Smooth muscle cell (in vitro differentiated cells): ENCODE measurements around the gene KRTAP4-2. TPM values are rescaled to one million over a fixed set of nuclear protein-coding genes. Genes with fewer than 3 reads are reported as not detected.

Source experiments
- DNase-seq: peaks from one replicate; lab custom pipeline; 2025; ENCODE audit not compliant: unreplicated experiment; lab: John Stamatoyannopoulos, UW
- H2AFZ ChIP-seq: fragments of 200-600 bp; sonication (generic); 2 replicates; pipeline ENCODE4 v1.6.0; 2016; ENCODE audit warnings: antibody characterized with exemption, low read depth, mild to moderate bottlenecking
- H3F3A ChIP-seq: fragments of 200-600 bp; sonication (generic); 2 replicates; pipeline ENCODE4 v1.6.0; 2017; ENCODE audit warnings: antibody characterized with exemption, low read depth
- H3K27ac ChIP-seq: fragments of 200-600 bp; sonication (generic); 2 replicates; pipeline ENCODE4 v1.5.1; 2016; ENCODE audit warnings: low read depth, mild to moderate bottlenecking
- H3K27me3 ChIP-seq: fragments of 200-600 bp; sonication (generic); 2 replicates; pipeline ENCODE4 v1.6.1; 2016; ENCODE audit warnings: low read depth, mild to moderate bottlenecking
- H3K36me3 ChIP-seq: fragments of 200-600 bp; sonication (generic); 2 replicates; pipeline ENCODE4 v1.5.1; 2016; ENCODE audit warnings: low read depth
- H3K4me1 ChIP-seq: fragments of 200-600 bp; sonication (generic); 2 replicates; pipeline ENCODE4 v1.5.1; 2016; ENCODE audit warnings: low read depth
- H3K4me2 ChIP-seq: fragments of 200-600 bp; sonication (generic); 2 replicates; pipeline ENCODE4 v1.6.0; 2016; ENCODE audit warnings: mild to moderate bottlenecking
- H3K4me3 ChIP-seq: fragments of 200-600 bp; sonication (generic); 2 replicates; pipeline ENCODE4 v1.5.1; 2016; ENCODE audit warnings: mild to moderate bottlenecking
- H3K79me2 ChIP-seq: fragments of 200-600 bp; sonication (generic); 2 replicates; pipeline ENCODE4 v1.6.0; 2016; ENCODE audit warnings: low read depth, mild to moderate bottlenecking
- H3K9ac ChIP-seq: fragments of 200-600 bp; sonication (generic); 2 replicates; pipeline ENCODE4 v1.6.0; 2016; ENCODE audit warnings: low read depth
- H3K9me3 ChIP-seq: fragments of 200-600 bp; sonication (generic); replicated peaks from 2 replicates; pipeline ENCODE4 v1.5.1; 2016; ENCODE audit warnings: low read depth
- H4K20me1 ChIP-seq: fragments of 200-600 bp; sonication (generic); 2 replicates; pipeline ENCODE4 v1.6.0; 2016; ENCODE audit warnings: low read depth
- CTCF ChIP-seq: fragments of 200-600 bp; sonication (generic); IDR thresholded peaks from 2 replicates; pipeline ENCODE4 v1.5.1; 2017; ENCODE audit warnings: borderline replicate concordance, mild to moderate bottlenecking, antibody characterized with exemption; ENCODE audit not compliant: insufficient read depth, poor library complexity, severe bottlenecking
- WGBS: methylation state at CpG from one replicate; pipeline ENCODE4 v1.1.7; 2016; ENCODE audit warnings: low lambda C conversion rate; 5-methylcytosine and 5-hydroxymethylcytosine counted together
- polyA plus RNA-seq: library from polyadenylated mRNA; unstranded; fragments of >200 nt; fragmentation: Nextera tagmentation; extraction: Ambion mirVana; gene quantifications from 2 replicates; pipeline ENCODE4 v1.2.1, GENCODE V29; 2016
- total RNA-seq: library from RNA; depleted of rRNA; stranded (reverse); fragments of >200 nt; gene quantifications from 2 replicates; pipeline ENCODE4 v1.2.3, GENCODE V29; 2014

KRTAP4-2 gene
- total and polyA plus RNA-seq, 2 experiments from 2014 or later: not detected

GRCh38 chr17:41171886-41172285 lies 6.1 kb downstream of the KRTAP4-2 start:
- no peaks in the 10 kb centered on the region for H3F3A ChIP-seq
- H4K20me1 ChIP-seq: no peaks in the 10 kb centered on the region
- peaks cover 10% of the 10 kb centered on the region for H3K27me3 ChIP-seq
- no peak for TF ChIP-seq CTCF
- H3K36me3 ChIP-seq: no peaks in the 10 kb centered on the region
- no peak overlapping the region for H3K9ac ChIP-seq
- DNase-seq: no peak
- 93% methylated on average over 2 of the region's 2 CpGs for WGBS
- no peak overlapping the region for H3K4me3 ChIP-seq
- H3K4me2 ChIP-seq: no peak overlapping the region
- no peaks in the 10 kb centered on the region for H3K4me1 ChIP-seq
- H2AFZ ChIP-seq: no peak overlapping the region
- H3K9me3 ChIP-seq: no peaks in the 10 kb centered on the region
- no peak overlapping the region for H3K27ac ChIP-seq
- H3K79me2 ChIP-seq: no peaks in the 10 kb centered on the region

GRCh38 chr17:41168121-41168520 lies 9.9 kb downstream of the KRTAP4-2 start, which contains the start of gene KRTAP4-3:
Gene KRTAP4-3, minus strand, starts transcription at chr17:41168221. Its CDS starts 49 bp downstream, at chr17:41168172.
- Histone ChIP-seq H3F3A (no peaks in the 10 kb centered on the region), H3K4me3 (no peak within 1 kb of the TSS), H3K4me1 (no peaks in the 10 kb centered on the region), H3K27ac (no peak within 1 kb of the TSS), H3K36me3 (no peaks in the 10 kb centered on the region), H3K9me3 (no peaks in the 10 kb centered on the region), H3K4me2 (no peak within 1 kb of the TSS), H2AFZ (no peak within 1 kb of the TSS), H3K27me3 (peaks cover 10% of the 10 kb centered on the region), H3K79me2 (no peaks in the 10 kb centered on the region), H4K20me1 (no peaks in the 10 kb centered on the region), H3K9ac (no peak within 1 kb of the TSS)
- 72% methylated on average over 1 of the region's 1 CpG for WGBS
- TF ChIP-seq CTCF: no peak
- DNase-seq: no peak

GRCh38 chr17:41167561-41167960 lies 10.5 kb downstream of the KRTAP4-2 start:
- TF ChIP-seq CTCF: no peak
- Histone ChIP-seq H3K36me3 (no peaks in the 10 kb centered on the region), H3K4me2 (no peak overlapping the region), H2AFZ (no peak overlapping the region), H3K79me2 (no peaks in the 10 kb centered on the region), H3K4me3 (no peak overlapping the region), H4K20me1 (no peaks in the 10 kb centered on the region), H3K9ac (no peak overlapping the region), H3K27ac (no peak overlapping the region), H3F3A (no peaks in the 10 kb centered on the region), H3K27me3 (peaks cover 10% of the 10 kb centered on the region), H3K9me3 (no peaks in the 10 kb centered on the region), H3K4me1 (no peaks in the 10 kb centered on the region)
- no peak for DNase-seq
- WGBS: 95% methylated on average over 7 of the region's 7 CpGs

GRCh38 chr17:41163828-41164227 lies 14.2 kb downstream of the KRTAP4-2 start:
- Histone ChIP-seq H4K20me1 (no peaks in the 10 kb centered on the region), H3K79me2 (no peaks in the 10 kb centered on the region), H3K9ac (no peak overlapping the region), H3K27ac (no peak overlapping the region), H3K27me3 (peaks cover 7% of the 10 kb centered on the region), H3F3A (no peaks in the 10 kb centered on the region), H3K4me2 (no peak overlapping the region), H3K36me3 (no peaks in the 10 kb centered on the region), H2AFZ (no peak overlapping the region), H3K9me3 (no peaks in the 10 kb centered on the region), H3K4me1 (no peaks in the 10 kb centered on the region), H3K4me3 (no peak overlapping the region)
- no peak for TF ChIP-seq CTCF
- WGBS: 87% methylated on average over 7 of the region's 7 CpGs
- DNase-seq: no peak
